Measurements from ENCODE around the gene KRT33B. TPM values are rescaled to one million over a fixed set of nuclear protein-coding genes. Genes with fewer than 3 reads are reported as not detected.
A peak's percentile ranks its signal among the peaks of the same experiment; 100 is the strongest.
"Not testable (repeated sequence)": the region's sequence is repeated elsewhere in the genome, so short reads cannot be mapped to it uniquely, and the experiment has no call there.

The KRT33B gene
- not detected in 2 replicates for total RNA-seq

GRCh38 chr17:41369713-41370112, at the start of gene KRT33B:
KRT33B (minus strand) TSS chr17:41369813; CDS start chr17:41369750, 63 bp downstream.
- no peak for DNase-seq (ENCODE audit: low read depth in 2 of 2)

GRCh38 chr17:41418116-41418860, 48.7 kb upstream of the KRT33B start:
- no peak for DNase-seq (ENCODE audit: low read depth in 2 of 2)

- no peak for DNase-seq (ENCODE audit: low read depth in 2 of 2)
These were observed 48.0 kb upstream of the KRT33B start for GRCh38 chr17:41417576-41418015.

- DNase-seq (ENCODE audit: low read depth in 2 of 2): no peak
These were observed 47.5 kb upstream of the KRT33B start for GRCh38 chr17:41417127-41417526.

- DNase-seq (ENCODE audit: low read depth in 2 of 2): no peak
These were observed 46.9 kb upstream of the KRT33B start for GRCh38 chr17:41416479-41416878.

GRCh38 chr17:41415833-41416335, 46.3 kb upstream of the KRT33B start:
- no peak for DNase-seq (ENCODE audit: low read depth in 2 of 2)

GRCh38 chr17:41415411-41415810, 45.8 kb upstream of the KRT33B start:
- DNase-seq (ENCODE audit: low read depth in 2 of 2): no peak

GRCh38 chr17:41413982-41414381, 44.4 kb upstream of the KRT33B start:
- no peak for DNase-seq (ENCODE audit: low read depth in 2 of 2)

- no peak for DNase-seq (ENCODE audit: low read depth in 2 of 2)
These were observed 43.8 kb upstream of the KRT33B start for GRCh38 chr17:41413353-41413957.

GRCh38 chr17:41411072-41411840, 41.6 kb upstream of the KRT33B start:
- DNase-seq (ENCODE audit: low read depth in 2 of 2): no peak

GRCh38 chr17:41407226-41407625, 37.6 kb upstream of the KRT33B start:
- DNase-seq (ENCODE audit: low read depth in 2 of 2): no peak

- no peak for DNase-seq (ENCODE audit: low read depth in 2 of 2)
These were observed 36.6 kb upstream of the KRT33B start for GRCh38 chr17:41406205-41406604.

GRCh38 chr17:41404024-41404671, 34.5 kb upstream of the KRT33B start:
- DNase-seq (ENCODE audit: low read depth in 2 of 2): peak in 1 of 2 donors; percentile 57

- peak in 1 of 2 donors; percentile 34 for DNase-seq (ENCODE audit: low read depth in 2 of 2)
These were observed 33.9 kb upstream of the KRT33B start for GRCh38 chr17:41403404-41404023.

GRCh38 chr17:41402161-41402560, 32.5 kb upstream of the KRT33B start:
- no peak for DNase-seq (ENCODE audit: low read depth in 2 of 2)

GRCh38 chr17:41396996-41397660, 27.5 kb upstream of the KRT33B start, which contains the start of gene KRT31:
KRT31 (minus strand) TSS chr17:41397608; CDS start chr17:41397539, 69 bp downstream.
- DNase-seq (ENCODE audit: low read depth in 2 of 2): no peak

GRCh38 chr17:41396340-41396739, 26.7 kb upstream of the KRT33B start:
- DNase-seq (ENCODE audit: low read depth in 2 of 2): no peak

GRCh38 chr17:41395611-41396010, 26.0 kb upstream of the KRT33B start:
- no peak for DNase-seq (ENCODE audit: low read depth in 2 of 2)

- not testable (repeated sequence) for DNase-seq (ENCODE audit: low read depth in 2 of 2)
These were observed 25.4 kb upstream of the KRT33B start for GRCh38 chr17:41395044-41395443.

GRCh38 chr17:41394254-41394996, 24.8 kb upstream of the KRT33B start:
- DNase-seq (ENCODE audit: low read depth in 2 of 2): no peak

All from dermis microvascular lymphatic vessel endothelial cell (primary cell).